RKO (cell line): ENCODE results near the gene ZNF638.
A peak's percentile ranks its signal among the peaks of the same experiment; 100 is the strongest.

Experiments
- DNase-seq: peaks from one replicate; pipeline ENCODE4 v3.0.0-alpha.2; 2016; ENCODE audit warnings: low spot score

ZNF638 gene

GRCh38 chr2:71455741-71456569 lies 124.4 kb downstream of the ZNF638 start:
- no peak for DNase-seq

DNA sequence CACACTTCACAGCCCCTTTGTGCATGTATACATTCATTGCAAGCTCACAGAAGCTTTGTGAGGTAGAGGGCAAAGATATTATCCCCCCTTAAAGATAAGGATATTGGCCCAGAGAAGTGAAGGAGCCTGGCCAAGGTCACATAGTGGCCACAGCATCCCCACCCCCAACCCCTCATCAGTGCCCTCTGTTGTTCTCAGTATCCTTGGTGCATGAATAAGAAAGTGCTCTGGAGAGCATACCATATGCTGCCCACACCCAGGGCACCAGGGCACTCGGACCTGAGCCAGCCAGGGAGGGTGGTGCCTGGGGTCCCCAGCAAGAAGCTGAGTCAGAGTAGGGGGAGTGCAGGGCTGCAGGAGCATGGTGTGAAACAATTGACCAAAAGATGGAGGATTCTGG lies 125.0 kb downstream of the ZNF638 start:
- no peak for DNase-seq

DNA sequence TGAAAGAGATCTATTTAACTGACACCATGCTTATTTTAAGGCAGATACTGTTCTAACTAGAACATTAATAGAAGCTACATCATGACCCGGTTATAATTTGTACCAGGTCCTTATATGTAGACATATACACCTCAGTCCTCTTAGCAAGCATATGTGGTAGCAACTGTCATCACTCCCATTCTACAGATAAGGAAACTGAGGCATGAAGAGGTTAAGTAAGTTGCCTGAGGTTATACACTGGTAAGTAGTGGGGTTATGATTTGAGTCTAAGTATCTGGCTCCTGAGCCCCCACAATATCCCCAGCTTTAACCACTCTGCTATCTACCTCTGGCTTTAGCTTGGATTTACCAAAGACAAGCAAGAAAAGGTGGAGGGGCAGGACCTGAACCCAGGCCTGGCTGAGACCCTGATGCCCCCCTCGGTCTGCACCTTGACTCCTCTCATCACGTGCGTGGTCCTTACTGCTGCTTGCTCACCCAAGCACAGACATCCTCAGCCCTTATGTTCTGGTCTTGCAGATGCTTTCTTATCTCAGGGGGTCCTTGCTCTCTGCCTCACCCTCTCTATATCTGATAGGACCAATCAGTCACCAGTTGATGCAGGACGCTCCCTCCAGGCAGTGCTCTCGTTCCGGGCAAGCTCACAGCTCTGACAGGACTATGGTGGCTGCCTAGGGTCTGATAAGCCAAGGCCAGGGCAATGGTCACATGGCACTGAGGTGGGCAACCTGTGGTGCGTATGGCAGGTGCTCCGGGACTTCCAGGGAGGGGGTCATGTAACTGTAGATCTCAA lies 125.7 kb downstream of the ZNF638 start:
- no peak for DNase-seq

DNA sequence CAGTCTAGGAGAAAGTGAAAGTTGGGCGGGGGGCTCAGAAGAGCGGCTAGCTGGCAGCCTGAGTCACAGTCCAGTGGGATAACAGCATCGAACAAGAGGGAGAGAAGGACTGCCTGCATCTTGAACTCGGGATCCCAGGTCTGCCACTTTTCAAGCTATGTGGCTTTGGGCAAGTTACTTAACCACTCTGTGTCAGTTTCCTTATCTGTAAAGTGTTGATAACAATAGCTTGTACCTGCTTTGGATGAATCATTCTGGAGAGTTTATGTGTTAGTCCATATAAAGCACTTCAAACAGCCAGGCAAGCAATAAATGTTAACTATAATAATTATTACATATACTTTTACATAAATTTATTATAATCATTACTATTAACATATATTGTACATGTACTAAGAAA lies 126.3 kb downstream of the ZNF638 start:
- DNase-seq: no peak

DNA sequence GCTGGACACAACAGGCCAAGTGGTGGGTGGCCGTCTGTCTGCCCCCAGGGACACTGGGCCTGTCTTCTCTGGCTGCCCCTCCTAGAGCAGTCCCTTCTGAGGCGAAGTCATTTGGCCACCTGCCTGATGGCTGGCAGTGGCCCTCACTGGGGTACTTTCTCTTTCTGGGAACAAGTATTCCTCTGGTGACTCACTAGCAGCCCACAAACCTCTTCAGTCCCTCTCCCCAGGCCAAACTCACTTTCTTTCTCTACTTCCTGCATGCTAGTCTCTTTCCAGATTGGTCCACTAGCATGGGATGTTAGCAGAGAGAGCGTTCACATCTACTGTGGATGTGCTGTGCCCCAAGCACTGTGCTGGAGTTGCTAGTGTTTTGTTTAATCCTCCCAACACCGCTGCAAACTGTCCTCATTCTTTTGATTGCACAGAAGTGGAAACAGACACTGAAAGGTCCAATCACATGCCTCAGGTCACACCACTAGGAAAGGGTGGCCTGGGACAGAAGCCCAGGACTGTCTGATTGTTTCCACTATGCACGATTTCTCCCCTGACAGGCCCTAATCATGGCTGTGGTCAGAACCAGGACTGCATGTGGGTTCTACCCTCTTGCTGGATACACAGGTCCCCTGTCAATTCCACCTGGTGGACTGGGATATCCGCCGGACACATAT lies 127.0 kb downstream of the ZNF638 start:
- DNase-seq: no peak

- no peak for DNase-seq
Measured at GRCh38 chr2:71459084-71459431, 127.5 kb downstream of the ZNF638 start.

DNA sequence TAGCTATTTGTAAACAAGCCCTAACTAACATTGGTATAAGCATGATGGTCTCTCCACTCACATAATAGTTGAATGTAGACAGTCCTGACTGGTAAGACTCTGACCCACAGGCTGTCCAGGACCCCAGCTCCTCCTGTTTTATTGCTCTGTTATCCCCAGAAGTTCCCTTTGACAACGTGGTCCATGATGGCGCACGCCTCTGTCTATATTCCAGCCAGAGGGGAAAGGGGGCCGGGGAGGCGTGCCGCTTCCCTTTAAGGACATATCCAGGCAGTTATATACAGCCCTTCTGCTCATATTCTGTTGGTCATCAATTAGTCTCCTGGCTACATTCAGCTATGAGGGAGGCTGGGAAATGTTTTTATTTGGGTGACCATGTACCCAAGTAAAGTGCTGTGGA lies 128.5 kb downstream of the ZNF638 start:
- DNase-seq: no peak

DNA sequence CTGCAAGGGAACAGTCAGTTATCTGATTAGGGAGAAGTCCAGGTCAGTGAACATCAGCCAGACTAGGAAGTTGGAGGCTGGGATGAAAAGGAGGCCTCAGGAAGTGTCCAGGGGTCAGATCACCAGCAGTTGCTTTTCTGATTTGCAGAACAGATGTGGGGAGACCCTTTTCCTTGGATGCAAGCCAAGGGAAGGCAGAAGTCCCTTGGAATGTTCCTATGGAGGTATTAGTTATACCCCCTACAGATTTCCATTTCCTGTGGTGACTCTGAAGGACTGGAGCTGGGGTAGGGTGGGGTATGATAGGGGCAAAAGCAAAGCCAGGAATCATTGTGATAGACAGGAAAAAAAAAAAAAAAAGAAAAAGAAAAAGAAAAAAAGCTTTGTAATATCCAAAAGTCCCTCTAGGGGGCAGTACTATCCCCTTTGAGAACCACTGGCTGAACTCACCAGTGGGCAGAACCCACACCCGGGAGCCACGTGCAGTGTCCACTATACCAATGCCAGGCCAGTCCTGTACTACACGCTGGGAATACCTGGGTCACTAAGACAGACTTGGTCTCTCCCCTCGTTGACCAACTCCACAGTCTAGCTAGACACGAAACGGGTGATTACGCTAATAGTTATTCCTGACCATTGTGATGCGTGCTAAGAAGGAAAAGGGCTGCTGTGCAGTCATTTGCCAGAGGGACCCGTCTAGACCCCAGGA lies 129.2 kb downstream of the ZNF638 start:
- peak; percentile 5 for DNase-seq

DNA sequence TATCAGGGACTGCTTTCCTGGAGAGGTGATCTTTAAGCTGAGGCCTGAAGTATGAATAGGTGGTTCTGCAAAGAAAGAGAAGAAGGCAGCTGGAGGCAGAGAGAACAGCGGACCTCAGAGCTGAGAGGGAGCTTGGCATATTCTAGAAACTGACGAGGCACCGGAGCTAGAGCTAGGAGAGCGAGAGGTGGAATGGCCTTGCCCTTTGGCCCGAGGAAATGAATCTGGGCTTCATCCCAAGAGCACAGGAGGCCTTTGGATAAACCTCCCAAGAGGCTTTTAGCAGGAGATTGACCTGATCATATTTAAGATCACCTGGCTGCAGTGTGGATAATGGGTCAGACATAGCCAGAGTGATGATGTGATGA lies 129.7 kb downstream of the ZNF638 start:
- DNase-seq: no peak

DNA sequence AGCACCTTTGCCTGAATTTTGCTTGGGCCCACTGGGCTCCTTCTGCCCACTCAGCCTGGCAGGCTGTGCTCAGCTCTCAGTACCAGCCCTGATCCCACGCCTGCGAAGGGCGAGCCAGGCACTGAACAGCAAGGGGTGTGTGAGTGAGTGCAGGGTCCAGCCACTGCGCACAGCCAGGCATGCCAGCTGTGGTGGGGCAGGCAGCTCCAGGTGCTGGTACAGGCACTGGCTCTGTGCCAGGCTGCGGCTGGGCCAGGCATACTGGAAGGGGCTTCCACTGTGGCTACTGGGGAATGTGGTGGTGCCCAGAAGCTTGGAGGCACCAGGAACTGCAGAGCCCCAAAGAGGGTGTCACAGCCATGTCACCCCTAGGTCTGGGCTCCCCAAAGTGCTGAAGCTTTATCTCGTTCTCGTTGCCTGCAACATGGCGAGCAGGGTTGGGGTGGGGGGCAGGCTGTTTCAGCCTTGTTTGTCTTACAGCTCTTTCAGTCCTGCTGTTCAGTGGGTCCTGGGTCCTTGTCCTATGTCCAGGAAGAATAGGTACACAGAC lies 130.5 kb downstream of the ZNF638 start:
- no peak for DNase-seq

DNA sequence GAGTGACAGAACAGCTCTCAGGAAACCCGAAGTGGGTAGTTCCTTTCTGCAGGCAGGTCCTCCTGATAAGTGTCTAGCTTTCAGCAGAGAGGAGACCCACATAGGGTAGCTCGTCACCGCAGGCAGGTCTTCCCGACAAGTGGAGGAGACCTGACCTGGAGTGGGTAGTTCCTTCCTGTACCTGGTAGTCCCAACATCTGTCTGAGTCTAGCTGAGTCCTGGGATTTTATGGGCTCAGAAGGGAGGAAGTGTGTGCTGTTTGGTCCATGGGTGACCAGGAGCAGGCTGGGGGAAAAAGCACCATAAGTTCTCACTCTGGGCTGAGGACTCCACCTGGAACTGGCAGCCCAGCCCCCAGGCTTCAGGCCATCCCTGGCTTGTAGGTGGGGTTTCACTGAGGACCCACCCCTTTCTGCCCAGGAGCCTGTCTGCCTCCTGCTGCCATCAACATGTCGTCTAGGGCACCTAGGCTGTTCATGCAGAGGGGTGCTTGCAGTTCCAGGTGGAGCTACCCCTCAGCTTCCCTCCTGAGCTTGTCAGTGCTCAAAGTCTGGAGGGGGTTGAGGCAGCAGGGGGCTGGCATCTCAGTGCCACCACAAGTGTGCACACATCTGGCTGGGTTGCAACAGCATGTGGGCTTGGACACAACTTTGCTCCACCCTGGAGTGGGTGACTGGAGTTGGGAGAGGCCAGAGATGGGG lies 131.2 kb downstream of the ZNF638 start:
- DNase-seq: no peak

- DNase-seq: no peak
Measured at GRCh38 chr2:71463342-71463654, 131.7 kb downstream of the ZNF638 start.

DNA sequence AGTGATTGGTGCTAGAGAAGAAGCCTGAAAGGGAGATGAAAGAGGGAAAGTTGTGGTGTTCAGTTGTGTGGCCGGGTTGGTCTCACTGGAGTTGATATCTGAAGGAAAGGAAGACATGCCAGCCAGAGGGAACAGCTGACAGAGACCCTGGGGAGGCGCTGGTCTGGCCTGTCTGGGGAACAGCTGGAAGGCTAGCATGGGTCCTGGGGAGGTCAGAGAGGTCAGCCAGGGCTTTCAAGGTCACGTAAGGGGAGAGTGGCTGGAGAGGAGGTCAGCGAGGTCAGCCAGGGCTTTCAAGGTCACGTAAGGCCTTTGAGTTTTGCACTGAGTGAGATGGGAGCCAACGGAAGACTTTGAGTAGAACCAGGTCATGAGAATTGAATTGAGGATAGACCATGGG lies 132.8 kb downstream of the ZNF638 start:
- DNase-seq: no peak

GRCh38 chr2:71465356-71465755 lies 133.8 kb downstream of the ZNF638 start:
- DNase-seq: no peak

DNA sequence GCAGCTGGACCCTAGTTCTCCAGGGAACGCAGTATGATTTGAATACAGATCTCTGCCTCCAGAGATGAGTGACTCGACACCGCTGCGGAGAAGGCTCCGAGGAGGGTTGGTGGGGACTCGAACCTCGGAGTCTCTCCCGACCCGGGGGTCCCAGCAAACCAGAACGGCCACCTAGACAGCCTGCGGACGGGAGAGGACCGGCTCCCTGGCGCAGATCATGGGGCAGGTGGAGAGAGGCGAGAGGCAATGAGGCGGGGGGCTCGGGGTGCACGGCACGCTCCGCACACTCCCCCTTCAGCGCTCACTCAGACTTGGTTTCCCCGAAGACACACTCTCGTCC lies 134.3 kb downstream of the ZNF638 start:
- DNase-seq: no peak

GRCh38 chr2:71466301-71467179 lies 135.0 kb downstream of the ZNF638 start:
- DNase-seq: peak; percentile 22

DNA sequence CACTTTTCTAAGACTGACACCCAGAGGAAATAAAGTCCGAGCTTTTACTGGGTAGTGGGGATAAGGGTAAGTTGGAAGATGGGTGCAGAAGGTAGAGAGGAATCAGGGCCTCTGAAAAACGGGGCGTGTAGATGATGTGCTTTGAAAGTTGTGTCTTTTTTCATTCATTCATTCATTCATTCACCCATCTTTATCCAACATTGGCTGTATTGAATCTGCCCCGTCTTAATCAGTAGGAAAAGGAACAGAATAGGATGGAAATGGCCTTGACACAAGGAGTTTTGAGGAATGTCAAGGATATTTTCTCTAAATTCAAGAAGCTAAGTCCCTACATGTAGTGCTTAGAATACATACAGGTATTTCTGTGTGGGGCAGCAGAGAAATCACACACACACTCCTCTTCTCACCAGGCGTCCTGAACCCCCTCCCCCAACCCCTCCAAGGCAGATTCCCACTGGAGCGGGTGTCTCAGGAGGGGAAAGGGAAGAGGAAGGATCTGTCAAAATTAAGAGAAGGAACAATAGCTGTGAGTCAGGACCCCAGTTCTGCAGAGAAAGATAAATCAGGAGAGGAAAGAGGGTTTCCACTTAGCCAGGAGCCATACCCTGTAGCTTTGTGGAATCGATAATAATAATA lies 135.7 kb downstream of the ZNF638 start:
- no peak for DNase-seq

DNA sequence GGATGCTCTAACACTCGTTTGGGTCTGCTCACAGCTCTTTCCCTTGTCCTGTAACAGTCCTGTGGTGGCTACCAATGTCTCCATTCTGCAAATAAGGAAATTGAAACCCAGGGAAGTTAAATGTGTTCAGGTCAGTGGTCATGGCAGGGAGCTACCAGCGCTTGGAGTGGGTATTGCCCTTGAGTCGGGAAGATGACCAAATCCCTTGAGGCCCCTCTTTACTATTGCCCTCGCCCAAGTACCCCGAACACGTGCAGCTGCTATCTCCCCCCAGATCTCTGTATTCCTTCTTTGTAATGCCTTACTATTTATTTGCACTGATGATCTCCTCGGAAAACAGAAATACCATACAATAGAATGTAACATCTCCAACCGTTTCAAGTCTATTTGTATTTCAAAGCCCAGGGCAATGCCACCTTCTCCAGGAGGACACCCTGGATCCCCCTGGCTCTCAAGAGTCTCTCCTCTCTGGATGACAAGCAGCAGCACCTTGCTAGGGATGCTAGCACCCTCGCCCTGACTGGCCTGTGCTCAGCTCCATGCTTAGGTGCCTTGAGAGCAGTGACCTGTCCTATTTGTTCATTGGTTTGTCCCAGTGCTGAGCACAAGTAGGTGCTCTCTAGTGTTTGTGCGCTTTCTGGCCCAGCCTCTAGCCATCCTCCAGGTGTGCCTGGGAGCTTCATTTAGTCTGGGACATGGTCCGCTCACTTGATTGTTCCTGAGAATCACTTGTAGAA lies 136.9 kb downstream of the ZNF638 start:
- no peak for DNase-seq
